Ascending aorta (tissue), 2 donors: ENCODE measurements around the gene GPX5. TPM values are rescaled to one million over a fixed set of nuclear protein-coding genes. Genes with fewer than 3 reads are reported as not detected.

ENCODE experiments used
- DNase-seq, 2 donors: peaks; one replicate each; pipeline ENCODE4 v3.0.0-alpha.2; 2019; ENCODE audit warnings: low spot score in 2 of 2
- H3K27ac ChIP-seq, 2 donors: fragments of 200-600 bp; sonication (generic); one replicate each; pipeline ENCODE4 v1.5.1; 2016 to 2017; ENCODE audit warnings: mild to moderate bottlenecking in 1 of 2
- H3K27me3 ChIP-seq: fragments of 200-600 bp; sonication (generic); one replicate; pipeline ENCODE4 v1.5.1; 2017
- H3K36me3 ChIP-seq, 2 donors: fragments of 200-600 bp; sonication (generic); one replicate each; pipeline ENCODE4 v1.5.1; 2016
- H3K4me1 ChIP-seq, 2 donors: fragments of 200-600 bp; sonication (generic); one replicate each; pipeline ENCODE4 v1.5.1; 2016 to 2017; ENCODE audit warnings: mild to moderate bottlenecking in 1 of 2
- H3K4me3 ChIP-seq, 2 donors: fragments of 200-600 bp; sonication (generic); one replicate each; pipeline ENCODE4 v1.5.1; 2016 to 2017; ENCODE audit warnings: mild to moderate bottlenecking in 1 of 2
- H3K9me3 ChIP-seq, 2 donors: fragments of 200-600 bp; sonication (generic); one replicate each; pipeline ENCODE4 v1.5.1; 2016
- CTCF ChIP-seq, 3 experiments: fragments of 200-600 bp in 2 of 3; fragments of 450-650 bp in 1 of 3; sonication (generic) in 2 of 3; IDR thresholded peaks; one replicate each; pipeline ENCODE4 v1.5.1; 2016 to 2019; ENCODE audit warnings: antibody characterized with exemption in 3 of 3, mild to moderate bottlenecking in 1 of 3, moderate library complexity in 1 of 3
- intact Hi-C: fragments of 100-400 bp; cut with DNase I; formaldehyde crosslinking; loops from one replicate; pipeline ENCODE4 v1.15.1; 2023
- total RNA-seq: library from RNA; depleted of rRNA; stranded (reverse); fragments of >200 nt; gene quantifications from one replicate; pipeline ENCODE4 v1.1.0, GENCODE V29; 2016

The GPX5 gene
- not detected for total RNA-seq

GRCh38 chr6:28525496-28526039 is at the start of gene GPX5:
Gene GPX5 (plus strand): TSS chr6:28525881. CDS start chr6:28526014, 133 bp downstream.
- TF ChIP-seq CTCF (IDR thresholded peaks at IDR 0.05) = no peak
- H3K9me3 ChIP-seq = no peaks in the 10 kb centered on the region
- H3K36me3 ChIP-seq = no peaks in the 10 kb centered on the region
- no peaks in the 10 kb centered on the region for H3K4me1 ChIP-seq
- intact Hi-C loops = no loop called here
- no peaks in the 10 kb centered on the region for H3K27me3 ChIP-seq
- DNase-seq = no peak
- H3K4me3 ChIP-seq = no peak within 1 kb of the TSS
- H3K27ac ChIP-seq = no peak within 1 kb of the TSS

GRCh38 chr6:28478518-28478917 is 47.2 kb upstream of the GPX5 start:
- H3K27ac ChIP-seq = no peak overlapping the region
- no peaks in the 10 kb centered on the region for H3K4me1 ChIP-seq
- H3K27me3 ChIP-seq = no peaks in the 10 kb centered on the region
- TF ChIP-seq CTCF (IDR thresholded peaks at IDR 0.05) = no peak
- no peak for DNase-seq
- no peaks in the 10 kb centered on the region for H3K9me3 ChIP-seq
- H3K4me3 ChIP-seq = no peak overlapping the region
- intact Hi-C loops = no loop called here
- H3K36me3 ChIP-seq = no peaks in the 10 kb centered on the region

GRCh38 chr6:28480253-28480932 is 45.3 kb upstream of the GPX5 start:
- TF ChIP-seq CTCF (IDR thresholded peaks at IDR 0.05) = no peak
- H3K4me1 ChIP-seq = no peaks in the 10 kb centered on the region
- intact Hi-C loops = no loop called here
- H3K9me3 ChIP-seq = no peaks in the 10 kb centered on the region
- no peaks in the 10 kb centered on the region for H3K27me3 ChIP-seq
- no peak overlapping the region for H3K4me3 ChIP-seq
- H3K27ac ChIP-seq = no peak overlapping the region
- no peak for DNase-seq
- H3K36me3 ChIP-seq = no peaks in the 10 kb centered on the region

- DNase-seq = no peak
- TF ChIP-seq CTCF (IDR thresholded peaks at IDR 0.05) = no peak
- H3K9me3 ChIP-seq = no peaks in the 10 kb centered on the region
- H3K36me3 ChIP-seq = no peaks in the 10 kb centered on the region
- intact Hi-C loops = no loop called here
- H3K27ac ChIP-seq = no peak overlapping the region
- no peaks in the 10 kb centered on the region for H3K27me3 ChIP-seq
- H3K4me3 ChIP-seq = no peak overlapping the region
- no peaks in the 10 kb centered on the region for H3K4me1 ChIP-seq
These were observed 40.2 kb upstream of the GPX5 start for GRCh38 chr6:28485482-28485881.

GRCh38 chr6:28486533-28486932 is 39.1 kb upstream of the GPX5 start:
- no peaks in the 10 kb centered on the region for H3K36me3 ChIP-seq
- no peak overlapping the region for H3K4me3 ChIP-seq
- intact Hi-C loops = no loop called here
- H3K27ac ChIP-seq = no peak overlapping the region
- TF ChIP-seq CTCF (IDR thresholded peaks at IDR 0.05) = no peak
- no peaks in the 10 kb centered on the region for H3K4me1 ChIP-seq
- no peak for DNase-seq
- no peaks in the 10 kb centered on the region for H3K27me3 ChIP-seq
- H3K9me3 ChIP-seq = no peaks in the 10 kb centered on the region
